Stimulated activated CD8-positive, alpha-beta memory T cell treated with anti-CD3 and anti-CD28 coated beads, Interleukin-2, amount 100 ng/mL, for 48 hours (primary cell): Measurements from ENCODE around the gene TNNT1.
A peak's percentile ranks its signal among the peaks of the same experiment; 100 is the strongest.
"Not testable (repeated sequence)": the region's sequence is repeated elsewhere in the genome, so short reads cannot be mapped to it uniquely, and the experiment has no call there.

Source experiments
- DNase-seq, 2 donors: peaks; one replicate each; pipeline ENCODE4 v3.0.0-alpha.2; 2020; ENCODE audit warnings: low read depth in 2 of 2

TNNT1 gene

GRCh38 chr19:55169136-55169535 lies 20.1 kb upstream of the TNNT1 start:
- no peak for DNase-seq

- DNase-seq = peak; percentile 66 to 82
Observed at GRCh38 chr19:55166530-55167268, 17.7 kb upstream of the TNNT1 start, which contains the start of gene DNAAF3. DNAAF3 (minus strand) TSS chr19:55166613; CDS start chr19:55166413, 200 bp downstream.

- DNase-seq = peak; percentile 40 to 41
Observed at GRCh38 chr19:55165952-55166529, 17.0 kb upstream of the TNNT1 start.

GRCh38 chr19:55161571-55162322 lies 12.7 kb upstream of the TNNT1 start:
- DNase-seq = no peak

- no peak for DNase-seq
Observed at GRCh38 chr19:55160986-55161365, 12.0 kb upstream of the TNNT1 start.

GRCh38 chr19:55160128-55160985 lies 11.4 kb upstream of the TNNT1 start:
- DNase-seq = peak; percentile 87 to 90

GRCh38 chr19:55158848-55159749 lies 10.1 kb upstream of the TNNT1 start:
- DNase-seq = no peak

- no peak for DNase-seq
Observed at GRCh38 chr19:55158423-55158822, 9.4 kb upstream of the TNNT1 start.

GRCh38 chr19:55157064-55157908 lies 8.3 kb upstream of the TNNT1 start, which contains the start of gene TNNI3:
TNNI3 (minus strand) TSS chr19:55157732; CDS start chr19:55157589, 143 bp downstream.
- no peak for DNase-seq

GRCh38 chr19:55156202-55157063 lies 7.4 kb upstream of the TNNT1 start:
- peak in 1 of 2 donors; percentile 53 for DNase-seq

- DNase-seq = not testable (repeated sequence)
Observed at GRCh38 chr19:55155784-55156183, 6.8 kb upstream of the TNNT1 start.

- DNase-seq = no peak
Observed at GRCh38 chr19:55153652-55154264, 4.8 kb upstream of the TNNT1 start.

- no peak for DNase-seq
Observed at GRCh38 chr19:55152017-55152416, 3.0 kb upstream of the TNNT1 start.

- no peak for DNase-seq
Observed at GRCh38 chr19:55147545-55148251, 1.3 kb downstream of the TNNT1 start.

GRCh38 chr19:55146705-55147273 lies 2.2 kb downstream of the TNNT1 start:
- no peak for DNase-seq

- no peak for DNase-seq
Observed at GRCh38 chr19:55146078-55146704, 2.8 kb downstream of the TNNT1 start.

- DNase-seq = no peak
Observed at GRCh38 chr19:55145232-55145631, 3.8 kb downstream of the TNNT1 start.
